ENCODE results near the gene CAMTA1. TPM values are rescaled to one million over a fixed set of nuclear protein-coding genes. Genes with fewer than 3 reads are reported as not detected.
"Not testable (repeated sequence)": the region's sequence is repeated elsewhere in the genome, so short reads cannot be mapped to it uniquely, and the experiment has no call there.

The CAMTA1 gene
- 89.0 and 111 TPM in 2 replicates for total RNA-seq
- 145 and 151 TPM in 2 replicates for polyA plus RNA-seq

DNA sequence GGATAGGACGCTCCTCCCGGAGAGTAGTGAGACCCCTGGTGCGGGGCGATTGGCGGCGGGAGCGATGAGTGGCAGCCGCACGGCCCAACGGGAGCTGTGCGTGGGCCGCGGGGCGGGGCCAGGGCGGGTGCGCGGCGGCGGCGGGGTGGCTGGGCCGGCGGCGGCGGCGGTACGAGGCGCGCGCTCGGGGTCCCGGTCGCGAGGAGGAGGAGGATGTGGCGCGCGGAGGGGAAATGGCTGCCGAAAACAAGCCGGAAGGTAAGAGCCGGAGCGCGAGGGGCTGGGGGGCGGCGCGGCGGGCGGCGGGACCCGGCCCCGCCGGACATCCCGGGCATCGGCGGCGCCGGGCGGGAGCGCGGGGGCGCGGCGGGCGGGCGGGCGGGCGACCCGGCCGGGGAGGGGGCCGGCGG, at the start of gene CAMTA1:
Gene CAMTA1 (plus strand): TSS at position 137 of the 410 bp plus-strand sequence. CDS start 77 bp downstream, at position 214.
- Histone ChIP-seq H3K79me2 (peaks cover 51% of the 10 kb centered on the region), H2AFZ (peak within 1 kb of the TSS; percentile 95), H3K9me2 (replicated peaks; ENCODE audit: insufficient read depth) (no peaks in the 10 kb centered on the region), H3K4me2 (peak within 1 kb of the TSS; percentile 97), H3K27ac (peak within 1 kb of the TSS; percentile 97), H3K4me3 (peak within 1 kb of the TSS; percentile 99), H3K4me1 (ENCODE audit: insufficient read depth) (peaks cover 8% of the 10 kb centered on the region), H3K9me3 (ENCODE audit: low read depth) (no peaks in the 10 kb centered on the region), H3K36me3 (replicated peaks; ENCODE audit: insufficient read depth, low read depth) (no peaks in the 10 kb centered on the region), H3K27me3 (no peaks in the 10 kb centered on the region), H4K20me1 (ENCODE audit: insufficient read depth, poor library complexity, severe bottlenecking) (peaks cover 35% of the 10 kb centered on the region)
- WGBS (ENCODE audit: low lambda C conversion rate, missing lambda C conversion rate): under 1% methylated on average over 15 of the region's 69 CpGs
- DNase-seq (ENCODE audit: low spot score): no peak
- TF ChIP-seq EZH2phosphoT487 (IDR thresholded peaks at IDR 0.05; ENCODE audit: low read depth, severe bottlenecking, unreplicated experiment) (no peak), EZH2 (IDR thresholded peaks at IDR 0.05; ENCODE audit: borderline replicate concordance) (no peak), CTCF (IDR thresholded peaks at IDR 0.05; ENCODE audit: poor library complexity) (no peak)

- Histone ChIP-seq H3K27me3 (no peaks in the 10 kb centered on the region), H3K4me2 (no peak overlapping the region), H3K27ac (no peak overlapping the region), H3K36me3 (replicated peaks; ENCODE audit: insufficient read depth, low read depth) (no peaks in the 10 kb centered on the region), H4K20me1 (ENCODE audit: insufficient read depth, poor library complexity, severe bottlenecking) (no peaks in the 10 kb centered on the region), H3K79me2 (no peaks in the 10 kb centered on the region), H3K9me3 (ENCODE audit: low read depth) (no peaks in the 10 kb centered on the region), H3K9me2 (replicated peaks; ENCODE audit: insufficient read depth) (no peaks in the 10 kb centered on the region), H2AFZ (no peak overlapping the region), H3K4me3 (no peak overlapping the region), H3K4me1 (ENCODE audit: insufficient read depth) (peaks cover 3% of the 10 kb centered on the region)
- DNase-seq (ENCODE audit: low spot score): no peak
- WGBS (ENCODE audit: low lambda C conversion rate, missing lambda C conversion rate): 87% methylated on average over 30 of the region's 30 CpGs
- TF ChIP-seq EZH2 (IDR thresholded peaks at IDR 0.05; ENCODE audit: borderline replicate concordance) (no peak), EZH2phosphoT487 (IDR thresholded peaks at IDR 0.05; ENCODE audit: low read depth, severe bottlenecking, unreplicated experiment) (no peak), CTCF (IDR thresholded peaks at IDR 0.05; ENCODE audit: poor library complexity) (no peak)
Measured at GRCh38 chr1:6738987-6739676, 46.1 kb upstream of the CAMTA1 start.

DNA sequence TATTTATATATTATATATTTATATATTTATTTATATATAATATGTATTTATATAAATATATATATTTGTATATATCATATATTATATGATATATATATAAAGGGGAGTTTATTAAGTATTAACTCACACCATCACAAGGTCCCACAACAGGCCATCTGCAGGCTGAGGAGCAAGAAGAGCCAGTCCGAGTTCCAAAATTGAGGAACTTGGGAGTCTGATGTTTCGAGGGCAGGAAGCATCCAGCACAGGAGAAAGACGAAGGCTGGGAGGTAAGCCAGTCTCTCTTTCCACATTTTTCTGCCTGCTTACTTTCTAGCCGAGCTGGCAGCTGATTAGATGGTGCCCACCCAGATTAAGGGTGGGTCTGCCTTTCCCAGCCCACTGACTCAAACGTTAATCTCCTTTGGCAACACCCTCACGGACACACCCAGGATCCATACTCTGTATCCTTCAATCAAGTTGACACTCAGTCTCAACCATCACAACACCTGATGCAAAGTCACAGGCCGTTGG, 42.5 kb upstream of the CAMTA1 start:
- H3K4me2 ChIP-seq; H3K79me2 ChIP-seq; H3K4me3 ChIP-seq; H3K36me3 ChIP-seq (replicated peaks; ENCODE audit: insufficient read depth, low read depth); H3K27ac ChIP-seq; H3K9me2 ChIP-seq (replicated peaks; ENCODE audit: insufficient read depth); H3K9me3 ChIP-seq (ENCODE audit: low read depth); DNase-seq (ENCODE audit: low spot score); H4K20me1 ChIP-seq (ENCODE audit: insufficient read depth, poor library complexity, severe bottlenecking); H2AFZ ChIP-seq; H3K4me1 ChIP-seq (ENCODE audit: insufficient read depth); H3K27me3 ChIP-seq: not testable (repeated sequence)
- whole genome bisulfite sequencing (ENCODE audit: low lambda C conversion rate, missing lambda C conversion rate): 84% methylated on average over 7 of the region's 7 CpGs

- no peak for TF ChIP-seq EZH2phosphoT487 (IDR thresholded peaks at IDR 0.05; ENCODE audit: low read depth, severe bottlenecking, unreplicated experiment)
- H3K4me1 ChIP-seq (ENCODE audit: insufficient read depth): no peaks in the 10 kb centered on the region
- no peaks in the 10 kb centered on the region for H3K27me3 ChIP-seq
- no peak overlapping the region for H3K4me2 ChIP-seq
- no peaks in the 10 kb centered on the region for H3K79me2 ChIP-seq
- WGBS (ENCODE audit: low lambda C conversion rate, missing lambda C conversion rate): 86% methylated on average over 20 of the region's 20 CpGs
- H3K36me3 ChIP-seq (replicated peaks; ENCODE audit: insufficient read depth, low read depth): no peaks in the 10 kb centered on the region
- no peaks in the 10 kb centered on the region for H3K9me3 ChIP-seq (ENCODE audit: low read depth)
- no peak for DNase-seq (ENCODE audit: low spot score)
- H3K9me2 ChIP-seq (replicated peaks; ENCODE audit: insufficient read depth): no peaks in the 10 kb centered on the region
- H3K27ac ChIP-seq: no peak overlapping the region
- no peak overlapping the region for H3K4me3 ChIP-seq
- no peaks in the 10 kb centered on the region for H4K20me1 ChIP-seq (ENCODE audit: insufficient read depth, poor library complexity, severe bottlenecking)
- H2AFZ ChIP-seq: no peak overlapping the region
Measured at GRCh38 chr1:6743189-6744101, 41.8 kb upstream of the CAMTA1 start.

Measured in hepatocyte (in vitro differentiated cells).